Measurements from ENCODE around the gene FOXF2.

DNA sequence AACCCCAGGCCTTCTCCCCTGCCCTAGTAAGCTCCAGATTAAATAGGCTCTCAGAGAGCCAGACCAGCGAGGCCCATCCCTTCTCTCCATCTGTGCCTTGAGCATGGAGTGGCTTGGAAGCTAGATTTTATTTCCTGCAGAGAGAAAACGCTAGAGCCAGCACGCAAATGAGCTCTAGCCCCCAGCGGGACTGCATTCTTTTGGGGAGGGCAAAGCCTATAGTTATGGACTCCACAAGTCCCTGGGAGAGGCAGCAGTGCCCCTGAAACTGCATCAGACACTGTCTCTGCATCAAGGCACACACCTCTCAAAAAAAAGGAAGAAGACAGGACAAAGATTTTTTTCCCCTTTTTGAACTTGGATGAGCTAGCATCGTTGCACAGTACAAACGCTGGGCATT is 15.8 kb downstream of the FOXF2 start:
- TF ChIP-seq CTCF (IDR thresholded peaks at IDR 0.05) (no peak), EP300 (IDR thresholded peaks at IDR 0.05) (no peak), POLR2A (IDR thresholded peaks at IDR 0.05) (no peak), POLR2AphosphoS5 (IDR thresholded peaks at IDR 0.05) (no peak)
